Central memory CD8-positive, alpha-beta T cell (primary cell): ENCODE data around the gene NAPEPLD.
"Not testable (repeated sequence)": the region's sequence is repeated elsewhere in the genome, so short reads cannot be mapped to it uniquely, and the experiment has no call there.

Experiments
- ATAC-seq: fragments of 150-1000 bp; cut with Tn5 transposase; replicated peaks from 2 replicates; pipeline ENCODE4 v1.10.0; 2022; ENCODE audit warnings: mild to moderate bottlenecking, moderate FRiP score, moderate number of reproducible peaks; ENCODE audit not compliant: poor library complexity, severe bottlenecking; ENCODE audit errors: extremely low read depth
- DNase-seq, 2 donors: peaks; one replicate each; pipeline ENCODE4 v3.0.0; 2021; ENCODE audit warnings: low spot score in 2 of 2
- H3K27ac Mint-ChIP-seq: one replicate; pipeline ENCODE4 v1.8.0; 2022; ENCODE audit warnings: low read depth, mild to moderate bottlenecking, moderate library complexity, mixed read lengths
- H3K27me3 Mint-ChIP-seq: one replicate; pipeline ENCODE4 v1.8.0; 2022; ENCODE audit warnings: mixed read lengths
- H3K36me3 Mint-ChIP-seq: one replicate; pipeline ENCODE4 v1.8.0; 2022; ENCODE audit warnings: mild to moderate bottlenecking, moderate library complexity, mixed read lengths; ENCODE audit not compliant: insufficient read depth
- H3K4me1 Mint-ChIP-seq: one replicate; pipeline ENCODE4 v1.8.0; 2022; ENCODE audit warnings: mixed read lengths
- H3K4me3 Mint-ChIP-seq: one replicate; pipeline ENCODE4 v1.8.0; 2022; ENCODE audit warnings: mild to moderate bottlenecking, moderate library complexity, mixed read lengths
- H3K9me3 Mint-ChIP-seq: one replicate; pipeline ENCODE4 v1.8.0; 2022; ENCODE audit warnings: mixed read lengths

Gene NAPEPLD

DNA sequence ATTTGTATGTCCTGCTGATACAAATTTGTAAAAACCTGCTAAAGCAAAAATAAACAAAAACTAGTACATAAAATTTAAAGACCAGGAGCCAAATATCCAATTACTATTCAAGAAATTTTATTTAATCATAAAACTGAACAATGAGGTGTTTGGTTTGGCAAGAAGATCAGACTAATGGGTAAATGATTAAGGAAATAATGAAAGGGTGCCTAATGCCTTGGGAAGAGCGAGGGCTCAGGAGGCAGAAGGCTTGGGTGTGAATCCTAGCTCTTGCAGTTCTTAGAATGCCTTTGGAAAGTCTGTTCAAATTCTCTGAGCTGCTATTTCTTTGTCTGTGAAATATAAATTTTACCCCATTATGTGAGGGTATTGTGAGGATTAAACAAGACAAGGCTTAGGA is 32.4 kb downstream of the NAPEPLD start:
- no peak for DNase-seq
- no peak for ATAC-seq
- Mint-ChIP-seq H3K9me3 (no peaks in the 10 kb centered on the region), H3K4me3 (no peak overlapping the region), H3K4me1 (no peaks in the 10 kb centered on the region), H3K27me3 (no peaks in the 10 kb centered on the region), H3K27ac (no peak overlapping the region), H3K36me3 (peaks cover 21% of the 10 kb centered on the region)

DNA sequence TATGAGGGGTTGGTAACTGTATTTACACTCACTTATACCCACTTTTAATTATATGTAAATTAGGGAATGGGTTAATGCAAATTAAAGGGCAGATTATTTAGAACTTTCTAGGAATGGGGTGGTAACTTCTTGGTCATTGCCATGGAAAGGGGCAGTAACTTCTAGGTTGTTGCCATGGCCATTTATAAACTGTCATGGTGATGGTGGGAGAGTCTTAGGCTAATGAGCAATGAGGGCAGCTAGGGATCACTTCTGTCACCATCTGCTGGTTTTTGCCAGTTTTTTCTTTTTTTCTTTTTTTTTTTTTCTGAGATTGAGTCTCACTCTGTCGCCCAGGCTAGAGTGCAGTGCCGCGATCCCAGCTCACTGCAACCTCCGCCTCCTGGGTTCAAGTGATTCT is 33.1 kb downstream of the NAPEPLD start:
- Mint-ChIP-seq H3K27ac (no peak overlapping the region), H3K4me3 (no peak overlapping the region), H3K27me3 (no peaks in the 10 kb centered on the region), H3K36me3 (peaks cover 18% of the 10 kb centered on the region), H3K9me3 (no peaks in the 10 kb centered on the region), H3K4me1 (no peaks in the 10 kb centered on the region)
- ATAC-seq (no peak), DNase-seq (no peak)

DNA sequence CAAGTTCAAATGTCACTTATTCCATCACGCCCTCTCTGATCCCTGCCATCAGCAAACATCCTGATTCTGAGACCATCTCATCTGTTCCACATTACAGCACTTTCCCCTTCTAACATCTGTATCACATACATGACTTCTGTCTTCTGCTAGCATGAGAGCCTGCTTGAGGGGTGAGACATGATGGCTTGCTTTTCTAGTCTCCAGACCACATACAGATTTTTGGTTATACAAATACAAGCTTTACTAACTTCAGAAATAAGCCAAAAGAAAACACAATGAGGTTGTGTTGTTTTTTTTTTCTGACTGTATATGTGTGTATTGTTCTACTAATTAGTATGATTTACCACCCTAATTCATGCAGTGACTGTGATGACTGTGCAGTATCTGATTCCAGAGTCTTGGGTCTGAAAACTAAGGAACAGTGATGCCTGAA is 34.3 kb downstream of the NAPEPLD start:
- Mint-ChIP-seq H3K36me3 (peaks cover 12% of the 10 kb centered on the region), H3K27ac (no peak overlapping the region), H3K9me3 (no peaks in the 10 kb centered on the region), H3K27me3 (no peaks in the 10 kb centered on the region), H3K4me1 (peaks cover under 1% of the 10 kb centered on the region), H3K4me3 (no peak overlapping the region)
- ATAC-seq: no peak
- DNase-seq: no peak

DNA sequence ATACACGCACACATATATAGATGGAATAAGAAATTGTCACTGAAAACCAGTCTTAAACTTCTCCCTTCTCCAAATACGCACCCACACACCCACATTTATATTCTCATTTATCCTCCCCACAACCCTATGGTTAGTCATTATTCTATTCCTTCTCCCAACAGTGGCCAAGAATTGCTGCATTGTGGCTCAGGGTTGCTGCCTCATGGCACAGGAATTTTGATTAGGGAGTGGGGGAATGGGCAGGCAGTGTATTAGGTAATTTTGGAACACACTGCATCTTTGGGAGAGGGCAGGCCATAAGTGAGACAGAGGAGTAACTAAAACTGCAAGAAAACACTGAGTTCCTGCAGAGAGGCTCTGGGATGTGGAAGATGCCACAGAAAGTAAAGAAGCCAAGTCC is 35.7 kb downstream of the NAPEPLD start:
- Mint-ChIP-seq H3K9me3 (no peaks in the 10 kb centered on the region), H3K27me3 (no peaks in the 10 kb centered on the region), H3K27ac (no peak overlapping the region), H3K4me3 (no peak overlapping the region), H3K36me3 (peaks cover 10% of the 10 kb centered on the region), H3K4me1 (peaks cover 6% of the 10 kb centered on the region)
- ATAC-seq: no peak
- no peak for DNase-seq

DNA sequence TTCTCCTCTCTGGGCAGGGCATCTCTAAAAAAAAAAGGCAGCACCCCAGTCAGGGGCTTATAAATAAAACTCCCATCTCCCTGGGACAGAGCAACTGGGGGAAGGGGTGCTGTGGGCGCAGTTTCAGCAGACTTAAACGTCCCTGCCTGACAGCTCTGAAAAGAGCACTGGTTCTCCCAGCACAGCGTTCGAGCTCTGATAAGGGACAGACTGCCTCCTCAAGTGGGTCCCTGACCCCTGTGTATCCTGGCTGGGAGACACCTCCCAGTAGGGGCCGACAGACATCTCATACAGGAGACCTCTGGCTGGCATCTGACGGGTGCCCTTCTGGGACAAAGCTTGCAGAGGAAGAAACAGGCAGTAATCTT is 42.2 kb downstream of the NAPEPLD start:
- H3K36me3 Mint-ChIP-seq, H3K9me3 Mint-ChIP-seq, H3K27me3 Mint-ChIP-seq, DNase-seq, H3K27ac Mint-ChIP-seq, H3K4me3 Mint-ChIP-seq, ATAC-seq: not testable (repeated sequence)
- H3K4me1 Mint-ChIP-seq: peaks cover 14% of the 10 kb centered on the region

DNA sequence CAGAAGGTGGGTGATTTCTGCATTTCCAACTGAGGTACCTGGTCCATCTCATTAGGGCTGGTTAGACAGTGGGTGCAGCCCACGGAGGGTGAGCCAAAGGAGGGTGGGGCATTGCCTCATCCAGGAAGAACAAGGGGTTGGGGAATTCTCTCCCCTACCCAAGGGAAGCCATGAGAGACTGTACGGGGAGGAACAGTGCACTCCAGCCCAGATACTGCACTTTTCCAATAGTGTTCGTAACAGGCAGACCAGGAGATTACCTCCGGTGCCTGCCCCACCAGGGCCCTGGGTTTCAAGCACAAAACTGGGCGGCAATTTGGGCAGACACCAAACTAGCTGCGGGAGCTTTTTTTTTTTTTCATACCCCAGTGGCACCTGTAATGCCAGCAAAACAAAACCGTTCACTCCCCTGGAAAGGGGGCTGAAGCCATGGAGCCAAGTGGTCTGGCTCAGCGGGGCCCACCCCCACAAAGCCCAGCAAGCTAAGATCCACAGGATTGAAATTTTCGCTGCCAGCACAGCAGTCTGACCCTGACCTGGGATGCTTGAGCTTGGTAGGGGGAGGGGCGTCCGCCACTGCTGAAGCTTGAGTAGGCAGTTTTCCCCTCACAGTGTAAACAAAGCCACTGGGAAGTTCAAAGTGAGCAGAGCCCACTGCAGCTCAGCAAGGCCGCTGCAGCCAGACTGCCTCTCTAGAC is 42.7 kb downstream of the NAPEPLD start:
- H3K9me3 Mint-ChIP-seq: no peaks in the 10 kb centered on the region
- no peaks in the 10 kb centered on the region for H3K27me3 Mint-ChIP-seq
- H3K36me3 Mint-ChIP-seq: peaks cover 10% of the 10 kb centered on the region
- peaks cover 14% of the 10 kb centered on the region for H3K4me1 Mint-ChIP-seq
- ATAC-seq: no peak
- no peak for DNase-seq
- no peak overlapping the region for H3K27ac Mint-ChIP-seq
- H3K4me3 Mint-ChIP-seq: no peak overlapping the region

DNA sequence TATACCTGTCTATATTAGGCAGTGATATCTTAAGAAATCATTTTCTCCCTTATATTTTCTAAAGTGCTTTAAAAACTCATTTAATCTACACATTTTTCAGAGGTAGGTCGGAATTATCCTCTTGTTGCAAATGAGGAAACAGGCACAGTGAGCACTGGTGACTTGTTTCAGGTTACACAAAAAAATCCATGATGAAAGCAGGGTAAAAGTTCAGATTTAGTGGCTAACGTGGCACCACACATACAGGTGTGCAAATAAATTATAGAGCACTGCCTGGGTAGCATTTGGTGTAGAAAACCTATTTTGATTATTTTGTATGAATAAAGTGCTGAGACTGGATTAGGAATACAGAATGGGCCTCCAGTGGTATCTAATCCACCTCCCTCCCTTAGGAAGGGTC is 47.4 kb downstream of the NAPEPLD start:
- no peaks in the 10 kb centered on the region for H3K27me3 Mint-ChIP-seq
- H3K4me1 Mint-ChIP-seq: no peaks in the 10 kb centered on the region
- no peaks in the 10 kb centered on the region for H3K9me3 Mint-ChIP-seq
- no peak overlapping the region for H3K4me3 Mint-ChIP-seq
- H3K36me3 Mint-ChIP-seq: peaks cover 18% of the 10 kb centered on the region
- DNase-seq (no peak), ATAC-seq (no peak)
- no peak overlapping the region for H3K27ac Mint-ChIP-seq

DNA sequence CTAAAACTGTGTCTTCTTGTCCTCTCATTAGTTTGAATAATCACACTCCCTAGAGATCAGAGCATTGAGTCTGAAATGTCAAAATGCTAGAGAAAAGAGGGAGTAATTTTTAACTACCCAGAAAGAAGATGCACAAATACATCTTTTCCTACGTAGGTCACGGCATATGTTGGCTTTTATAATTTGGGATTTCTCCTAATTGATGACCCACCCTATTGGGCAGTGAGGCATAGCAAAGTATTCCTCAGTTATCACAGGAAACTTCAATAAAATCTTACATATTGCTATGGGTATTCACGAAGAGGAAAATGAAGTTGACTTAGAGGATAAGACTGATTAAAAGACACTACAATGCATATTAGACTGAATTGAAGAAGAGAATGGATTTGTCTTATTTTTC is 48.6 kb downstream of the NAPEPLD start:
- Mint-ChIP-seq H3K9me3 (no peaks in the 10 kb centered on the region), H3K27me3 (no peaks in the 10 kb centered on the region), H3K27ac (peak overlapping the region; percentile 38), H3K4me1 (no peaks in the 10 kb centered on the region), H3K36me3 (peaks cover 21% of the 10 kb centered on the region), H3K4me3 (no peak overlapping the region)
- DNase-seq: no peak
- no peak for ATAC-seq

DNA sequence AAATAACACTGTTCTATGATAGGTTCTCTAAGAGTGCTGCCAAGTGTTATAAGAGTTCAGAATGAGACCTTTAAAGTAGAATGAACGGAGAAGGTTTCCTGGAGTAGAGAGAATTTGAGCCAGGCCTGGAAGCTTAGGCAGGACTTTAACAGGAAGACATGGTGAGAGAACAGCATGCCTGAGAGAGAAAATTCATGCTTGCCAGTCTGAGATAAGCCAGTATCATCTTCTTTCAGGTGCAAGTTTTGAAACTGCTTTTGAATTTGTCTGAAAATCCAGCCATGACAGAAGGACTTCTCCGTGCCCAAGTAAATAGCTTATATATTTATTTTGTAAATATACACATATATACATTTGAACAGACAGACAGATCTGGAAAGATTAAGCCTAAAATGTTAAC is 51.9 kb downstream of the NAPEPLD start:
- H3K9me3 Mint-ChIP-seq: no peaks in the 10 kb centered on the region
- no peaks in the 10 kb centered on the region for H3K27me3 Mint-ChIP-seq
- H3K4me1 Mint-ChIP-seq: no peaks in the 10 kb centered on the region
- no peak for ATAC-seq
- no peak overlapping the region for H3K27ac Mint-ChIP-seq
- peaks cover 18% of the 10 kb centered on the region for H3K36me3 Mint-ChIP-seq
- no peak overlapping the region for H3K4me3 Mint-ChIP-seq
- DNase-seq: no peak

DNA sequence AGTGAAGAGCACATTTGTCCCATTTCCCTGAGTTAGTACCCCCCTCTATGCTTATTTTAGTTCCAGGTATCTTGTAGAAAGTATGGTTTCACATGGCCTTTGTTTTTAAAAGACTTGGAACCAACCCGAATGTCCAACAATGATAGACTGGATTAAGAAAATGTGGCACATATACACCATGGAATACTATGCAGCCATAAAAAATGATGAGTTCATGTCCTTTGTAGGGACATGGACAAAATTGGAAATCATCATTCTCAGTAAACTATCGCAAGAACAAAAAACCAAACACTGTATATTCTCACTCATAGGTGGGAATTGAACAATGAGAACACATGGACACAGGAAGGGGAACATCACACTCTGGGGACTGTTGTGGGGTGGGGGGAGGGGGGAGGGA is 53.3 kb downstream of the NAPEPLD start:
- H3K9me3 Mint-ChIP-seq, ATAC-seq, H3K4me1 Mint-ChIP-seq, H3K4me3 Mint-ChIP-seq, H3K27me3 Mint-ChIP-seq, H3K27ac Mint-ChIP-seq, DNase-seq: not testable (repeated sequence)
- peaks cover 20% of the 10 kb centered on the region for H3K36me3 Mint-ChIP-seq

DNA sequence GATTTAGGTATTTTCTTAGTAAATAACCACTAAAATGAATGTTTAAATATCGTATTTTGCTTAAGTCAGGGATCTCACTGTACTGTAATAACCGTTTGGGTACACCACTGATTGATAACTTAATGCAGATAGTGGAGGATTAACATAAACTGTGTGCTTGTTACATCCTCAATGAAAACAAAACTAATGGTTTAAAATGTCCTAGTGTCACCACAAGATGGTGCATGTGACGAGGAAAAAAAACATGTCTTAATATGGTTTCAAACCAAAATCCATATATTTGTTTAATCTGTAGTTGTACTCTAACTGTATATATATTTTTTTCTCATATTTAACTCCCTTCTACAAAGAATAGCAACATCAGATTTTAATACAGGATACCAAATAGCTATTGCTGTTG is 54.8 kb downstream of the NAPEPLD start:
- Mint-ChIP-seq H3K9me3 (no peaks in the 10 kb centered on the region), H3K27ac (no peak overlapping the region), H3K4me3 (no peak overlapping the region), H3K27me3 (no peaks in the 10 kb centered on the region), H3K36me3 (peaks cover 16% of the 10 kb centered on the region), H3K4me1 (no peaks in the 10 kb centered on the region)
- ATAC-seq: no peak
- DNase-seq: no peak

DNA sequence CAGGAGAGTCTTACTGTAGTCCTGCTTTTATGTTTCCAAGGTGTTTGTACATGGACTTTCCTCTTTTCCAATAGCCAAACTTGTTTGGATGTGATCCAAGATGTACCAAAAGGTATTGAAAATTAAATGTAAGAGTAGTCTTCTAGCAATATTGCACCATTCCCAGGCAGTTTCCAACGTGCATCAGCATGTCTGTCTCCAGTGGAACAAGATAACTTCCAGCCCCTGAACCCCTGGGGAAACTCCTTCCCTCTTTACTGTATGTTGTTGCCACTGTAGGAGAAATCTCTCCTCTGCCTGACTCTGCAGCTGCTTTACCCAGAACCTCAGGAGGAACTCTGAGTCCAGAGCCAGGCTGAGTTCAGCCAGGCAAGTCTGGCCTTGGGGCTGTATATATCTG is 55.5 kb downstream of the NAPEPLD start:
- ATAC-seq: no peak
- Mint-ChIP-seq H3K27ac (no peak overlapping the region), H3K4me3 (no peak overlapping the region), H3K4me1 (no peaks in the 10 kb centered on the region), H3K36me3 (peaks cover 16% of the 10 kb centered on the region), H3K9me3 (no peaks in the 10 kb centered on the region), H3K27me3 (no peaks in the 10 kb centered on the region)
- DNase-seq: no peak

DNA sequence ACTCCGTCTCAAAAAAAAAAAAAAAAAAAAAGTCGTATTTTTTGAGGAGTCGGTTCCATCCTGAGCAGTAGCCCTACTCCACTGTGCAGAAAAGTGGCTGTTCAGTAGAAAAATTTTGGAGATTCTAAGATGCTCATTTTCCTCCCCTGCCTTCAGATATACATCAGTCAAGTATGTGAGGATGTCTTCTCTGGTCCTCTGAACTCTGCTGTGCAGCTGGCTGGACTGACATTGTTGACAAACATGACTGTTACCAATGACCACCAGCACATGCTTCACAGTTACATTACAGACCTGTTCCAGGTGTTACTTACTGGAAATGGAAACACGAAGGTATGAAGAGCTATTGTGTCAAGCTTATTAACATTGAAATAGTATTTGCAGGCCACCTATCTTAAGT is 56.6 kb downstream of the NAPEPLD start:
- H3K36me3 Mint-ChIP-seq: peaks cover 19% of the 10 kb centered on the region

More for the DNA sequence above, 56.6 kb downstream of the NAPEPLD start:
- not testable (repeated sequence) for H3K4me3 Mint-ChIP-seq, ATAC-seq, H3K9me3 Mint-ChIP-seq, H3K4me1 Mint-ChIP-seq, DNase-seq, H3K27ac Mint-ChIP-seq, H3K27me3 Mint-ChIP-seq
